GOT3 (cell line): Measurements from ENCODE around the gene INPP4A.

Experiments
- DNase-seq: peaks from one replicate; lab custom pipeline; 2025; ENCODE audit warnings: mixed read lengths; lab: John Stamatoyannopoulos, UW

INPP4A gene

DNA sequence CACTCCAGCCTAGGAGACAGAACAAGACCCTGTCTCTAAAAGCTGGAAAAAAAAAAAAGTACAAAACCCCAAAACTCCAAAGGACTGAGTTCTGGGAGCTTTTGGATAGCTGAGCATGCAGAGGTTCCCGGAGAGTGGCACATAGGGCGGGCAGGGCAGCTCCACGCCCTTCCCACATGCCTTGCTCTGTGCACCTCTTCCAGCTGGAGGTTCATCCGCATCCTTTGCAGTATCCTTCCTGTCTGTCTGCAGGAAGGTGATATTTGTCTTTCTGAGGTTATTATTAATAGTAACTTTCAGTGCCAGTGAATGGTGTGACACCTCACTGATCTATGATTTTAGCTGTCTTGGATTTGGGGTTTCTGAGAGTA, 70.2 kb downstream of the INPP4A start:
- DNase-seq: no peak

GRCh38 chr2:98515250-98515991, 70.8 kb downstream of the INPP4A start:
- DNase-seq: no peak

DNA sequence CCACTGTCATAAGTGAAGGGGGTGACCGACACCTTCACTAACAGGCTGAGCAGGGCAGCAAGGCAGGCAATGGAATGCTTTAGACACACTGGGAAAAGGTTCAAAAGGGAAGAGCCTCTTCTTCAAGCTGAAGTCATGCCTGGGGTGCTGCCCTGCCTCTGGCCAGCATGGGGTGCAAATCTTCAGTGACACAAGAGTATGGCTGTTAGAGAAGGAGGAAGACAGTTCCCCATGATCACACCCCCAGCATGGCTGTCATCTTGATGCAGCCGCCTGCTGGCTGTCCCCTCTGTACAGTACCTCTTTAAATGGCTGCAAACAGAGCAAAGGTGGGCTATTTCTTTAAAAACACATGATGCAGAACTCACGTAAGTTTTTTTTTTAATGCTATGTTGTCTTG, 71.9 kb downstream of the INPP4A start:
- DNase-seq: no peak

DNA sequence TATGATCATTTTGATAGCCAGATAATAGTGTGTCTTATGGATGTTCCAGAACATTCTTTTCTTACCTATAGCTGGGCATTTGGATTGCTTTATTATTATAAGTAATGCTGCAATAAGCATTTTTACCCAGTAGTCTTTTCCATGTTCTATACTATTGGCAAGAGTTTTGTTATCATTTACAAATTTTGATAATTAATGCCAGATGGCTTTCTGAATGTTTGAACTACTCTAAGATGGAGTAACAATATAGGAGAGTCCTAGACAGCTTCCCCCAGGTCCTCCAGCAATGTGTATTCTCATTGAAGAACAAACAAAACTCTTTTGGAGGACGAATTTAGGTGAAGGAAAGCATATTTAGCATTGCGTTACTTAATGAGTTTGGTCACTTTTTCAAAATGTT, 73.0 kb downstream of the INPP4A start:
- no peak for DNase-seq

GRCh38 chr2:98518101-98518500, 73.4 kb downstream of the INPP4A start:
- DNase-seq: no peak

DNA sequence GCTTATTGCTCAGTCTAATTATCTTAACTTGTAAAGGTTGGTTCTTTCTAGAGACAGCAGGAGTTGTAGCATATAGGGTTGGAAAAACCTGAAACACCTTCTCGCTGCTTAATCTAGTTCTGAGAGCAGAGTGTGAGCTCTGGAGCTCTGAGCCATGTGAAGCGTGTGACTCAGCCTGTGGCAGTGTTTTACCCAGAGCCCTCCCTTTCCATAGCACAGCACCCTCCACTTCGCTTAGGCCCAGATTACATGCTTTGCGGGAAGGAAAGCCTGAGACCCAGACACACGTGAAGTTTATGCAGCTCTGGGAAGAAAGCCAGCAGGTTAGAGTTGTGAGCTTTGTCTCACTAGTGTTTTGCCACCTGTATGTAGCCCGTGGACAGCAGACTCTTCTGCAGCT, 74.5 kb downstream of the INPP4A start:
- no peak for DNase-seq

DNA sequence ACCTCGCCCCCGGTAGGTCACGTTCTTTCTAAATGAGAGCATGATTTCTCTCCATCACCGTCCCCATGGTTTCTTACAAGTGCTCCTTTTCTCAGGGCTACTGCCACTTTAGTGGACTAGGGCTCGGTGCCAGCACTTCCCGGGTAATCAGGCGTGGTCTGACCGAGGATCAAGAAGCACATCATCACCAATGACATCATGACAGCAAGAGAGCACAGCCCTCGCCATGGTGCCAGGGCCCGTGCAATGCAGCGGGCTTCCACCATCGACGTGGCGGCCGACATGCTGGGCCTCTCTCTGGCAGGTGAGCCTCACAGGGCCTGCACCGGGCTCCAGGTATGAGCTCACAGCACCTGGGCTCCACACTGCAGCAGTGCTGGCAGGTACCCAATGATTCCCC, 75.2 kb downstream of the INPP4A start:
- DNase-seq: no peak

- no peak for DNase-seq
Observed at GRCh38 chr2:98520806-98521205, 76.1 kb downstream of the INPP4A start.

DNA sequence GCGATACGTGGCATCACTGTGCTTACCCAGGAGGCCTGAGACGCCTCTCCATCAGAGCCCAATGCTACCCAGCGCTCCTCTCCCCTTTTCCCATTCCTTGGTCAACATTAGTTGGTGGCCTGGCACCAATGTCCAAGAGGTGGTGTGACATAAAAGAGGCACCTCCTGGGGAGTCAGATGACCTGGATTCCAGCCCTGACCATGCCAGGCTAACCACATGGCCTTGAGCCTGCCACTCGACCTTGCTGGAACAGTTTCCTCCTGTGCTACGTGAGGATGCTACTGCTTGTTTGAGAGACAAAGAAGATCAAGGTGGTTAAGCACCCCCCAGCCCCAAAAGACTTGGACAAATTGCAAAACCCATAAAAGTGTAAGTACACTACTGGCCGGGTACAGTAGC, 76.6 kb downstream of the INPP4A start:
- DNase-seq: no peak

GRCh38 chr2:98522854-98523253, 78.2 kb downstream of the INPP4A start:
- no peak for DNase-seq

DNA sequence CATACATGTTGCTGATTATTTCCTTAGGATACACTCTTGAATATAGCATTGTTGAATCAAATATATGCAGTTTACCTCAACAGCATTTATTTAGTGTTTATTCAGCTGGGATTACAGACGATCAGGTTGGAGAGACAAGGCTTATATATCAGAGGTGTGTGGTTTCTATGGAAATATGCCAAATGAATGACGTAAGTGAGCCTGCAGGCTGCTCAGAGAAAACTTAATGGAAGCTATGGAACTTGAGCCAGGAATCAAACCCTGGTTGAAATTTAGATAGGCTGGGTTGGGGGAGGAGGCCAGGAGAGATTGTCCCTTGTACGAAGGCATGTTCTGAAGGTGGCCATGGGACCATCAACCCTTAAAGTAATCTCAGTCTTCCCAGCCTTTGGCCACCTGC, 79.5 kb downstream of the INPP4A start:
- no peak for DNase-seq

- DNase-seq: no peak
Observed at GRCh38 chr2:98528349-98528748, 83.7 kb downstream of the INPP4A start.

- DNase-seq: no peak
Observed at GRCh38 chr2:98530114-98530513, 85.5 kb downstream of the INPP4A start.

- DNase-seq: no peak
Observed at GRCh38 chr2:98532756-98533155, 88.1 kb downstream of the INPP4A start.

- DNase-seq: no peak
Observed at GRCh38 chr2:98533547-98533946, 88.9 kb downstream of the INPP4A start.

DNA sequence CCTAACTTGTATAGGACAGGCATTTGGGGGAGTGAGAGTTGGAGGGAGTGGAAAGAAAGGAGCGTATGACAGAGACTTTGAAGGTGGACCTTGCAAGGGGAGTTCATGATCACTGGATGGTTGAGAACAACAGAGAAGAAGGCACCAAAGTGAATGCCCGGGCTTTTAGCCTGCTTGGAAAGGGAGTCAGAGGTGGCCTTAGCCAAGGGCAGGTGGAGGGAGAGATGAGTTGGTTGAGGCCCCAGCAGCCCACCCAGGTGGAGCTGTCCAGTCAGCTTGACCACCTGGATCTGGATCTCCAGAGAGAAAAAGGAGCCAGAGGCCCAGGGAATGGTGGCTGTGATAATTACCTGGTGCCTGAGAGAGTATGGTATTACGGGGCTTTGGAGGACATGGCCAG, 90.1 kb downstream of the INPP4A start:
- DNase-seq: no peak

DNA sequence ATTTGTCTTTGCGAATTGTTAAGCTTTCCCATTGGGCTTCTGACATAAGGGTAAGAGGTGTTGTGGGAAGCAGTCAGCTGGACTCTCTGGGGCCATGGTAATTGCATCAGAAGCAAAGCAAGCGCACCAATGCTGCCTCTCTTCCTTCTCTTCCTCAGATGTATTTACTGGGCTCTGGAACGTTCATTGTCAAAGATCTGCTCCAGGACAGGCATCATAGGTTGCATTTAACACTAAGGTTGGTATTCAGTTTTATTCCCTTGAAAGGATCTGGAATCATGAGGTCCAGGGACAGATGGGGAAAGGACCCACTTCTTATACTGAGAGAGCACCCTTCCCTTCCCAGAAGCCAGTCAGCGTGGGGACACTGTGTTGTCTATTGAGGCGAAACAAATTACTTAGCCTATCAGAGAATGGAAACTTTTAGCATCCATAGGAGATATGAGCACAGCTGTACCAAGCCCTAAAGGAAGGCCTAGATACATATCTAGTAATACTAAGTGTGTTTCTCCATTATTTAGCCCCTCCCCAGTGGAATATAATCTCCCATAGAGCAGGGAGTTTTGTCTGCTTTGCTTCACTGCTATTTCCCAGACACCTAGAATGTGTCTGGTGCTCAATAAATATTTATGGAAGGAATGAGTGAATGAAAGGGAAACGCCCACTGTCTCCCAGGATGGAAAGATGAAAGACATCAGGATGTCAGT, 91.5 kb downstream of the INPP4A start:
- DNase-seq: no peak

GRCh38 chr2:98537390-98538126, 92.9 kb downstream of the INPP4A start:
- no peak for DNase-seq

- no peak for DNase-seq
Observed at GRCh38 chr2:98538280-98539041, 93.8 kb downstream of the INPP4A start.

DNA sequence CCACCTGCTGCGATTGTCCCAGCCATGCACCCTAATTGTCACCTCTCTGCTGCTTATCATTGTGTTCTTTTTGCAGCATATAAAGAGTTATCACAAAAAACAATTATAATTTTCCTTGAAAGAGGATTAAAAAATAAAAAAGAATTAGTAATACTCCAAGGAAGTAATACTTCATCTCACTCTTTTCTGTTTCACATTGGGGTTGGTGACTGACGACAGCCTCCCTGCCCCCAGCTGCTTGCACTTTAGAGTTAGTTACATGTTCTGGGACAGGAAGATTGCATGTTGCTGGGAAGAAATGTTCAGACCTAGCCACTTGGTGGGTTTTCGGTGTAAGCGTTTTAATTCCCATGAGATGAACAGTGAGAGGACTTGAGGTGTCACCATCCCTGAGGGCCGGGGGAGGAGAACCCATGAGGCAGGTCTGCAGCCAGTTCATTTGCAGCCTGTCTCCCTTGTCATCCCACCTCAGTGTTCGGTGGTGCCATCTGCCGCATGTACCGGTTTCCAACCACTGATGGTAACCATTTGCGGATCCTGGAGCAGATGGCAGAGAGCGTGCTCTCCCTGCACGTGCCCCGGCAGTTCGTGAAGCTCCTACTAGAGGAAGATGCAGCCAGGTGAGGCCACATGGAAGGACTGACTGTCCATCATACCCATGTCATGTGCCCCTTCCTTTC, 94.5 kb downstream of the INPP4A start:
- DNase-seq: no peak

- DNase-seq: no peak
Observed at GRCh38 chr2:98540536-98540935, 95.9 kb downstream of the INPP4A start.

DNA sequence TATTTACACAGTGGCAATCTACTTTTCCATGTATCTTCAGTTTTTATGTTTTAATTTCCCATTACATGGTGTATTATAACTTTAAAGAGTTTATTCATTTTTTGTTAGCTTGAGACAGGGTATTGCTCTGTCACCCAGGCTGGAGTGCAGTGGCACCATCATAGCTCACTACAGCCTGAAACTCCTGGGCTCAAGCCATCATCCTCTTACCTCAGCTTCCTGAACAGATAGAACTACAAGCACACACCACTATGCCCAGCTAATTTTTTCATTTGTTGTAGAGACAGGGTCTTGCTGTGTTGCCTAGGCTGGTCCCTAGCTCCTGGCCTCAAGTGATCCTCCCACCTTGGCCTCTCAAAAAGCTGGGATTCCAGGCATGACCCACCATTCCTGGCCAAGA, 96.8 kb downstream of the INPP4A start:
- no peak for DNase-seq
